IMR-90 (cell line): ENCODE measurements around the gene XPR1.

Source experiments
- CHD1 ChIP-seq: IDR thresholded peaks from 2 replicates; pipeline ENCODE4 v1.6.1; 2012; ENCODE audit warnings: low read depth, low read length, improper control_type of control experiment
- CTCF ChIP-seq: conservative IDR thresholded peaks from 2 replicates; pipeline ENCODE4 v1.5.1; 2012; ENCODE audit warnings: mild to moderate bottlenecking, low read depth, low read length, improper control_type of control experiment
- MAFK ChIP-seq: IDR thresholded peaks from 2 replicates; pipeline ENCODE4 v1.6.1; 2012; ENCODE audit warnings: low read depth, low read length, improper control_type of control experiment
- POLR2A ChIP-seq: IDR thresholded peaks from 2 replicates; pipeline ENCODE4 v1.6.1; 2012; ENCODE audit warnings: mild to moderate bottlenecking, low read depth, low read length
- RAD21 ChIP-seq: IDR thresholded peaks from 2 replicates; pipeline ENCODE4 v1.6.1; 2012; ENCODE audit warnings: low read length, improper control_type of control experiment
- USF2 ChIP-seq: fragments of 150-350 bp; IDR thresholded peaks from 2 replicates; pipeline ENCODE4 v1.6.1; 2017; ENCODE audit warnings: mild to moderate bottlenecking, antibody characterized with exemption, low read length, low read depth
- TF ChIP-seq, protein P1 (sequence below): fragments of 150-350 bp; IDR thresholded peaks from 2 replicates; pipeline ENCODE4 v1.6.1; 2016; ENCODE audit warnings: low read depth, mild to moderate bottlenecking, low read length, moderate library complexity, borderline replicate concordance

DNA sequence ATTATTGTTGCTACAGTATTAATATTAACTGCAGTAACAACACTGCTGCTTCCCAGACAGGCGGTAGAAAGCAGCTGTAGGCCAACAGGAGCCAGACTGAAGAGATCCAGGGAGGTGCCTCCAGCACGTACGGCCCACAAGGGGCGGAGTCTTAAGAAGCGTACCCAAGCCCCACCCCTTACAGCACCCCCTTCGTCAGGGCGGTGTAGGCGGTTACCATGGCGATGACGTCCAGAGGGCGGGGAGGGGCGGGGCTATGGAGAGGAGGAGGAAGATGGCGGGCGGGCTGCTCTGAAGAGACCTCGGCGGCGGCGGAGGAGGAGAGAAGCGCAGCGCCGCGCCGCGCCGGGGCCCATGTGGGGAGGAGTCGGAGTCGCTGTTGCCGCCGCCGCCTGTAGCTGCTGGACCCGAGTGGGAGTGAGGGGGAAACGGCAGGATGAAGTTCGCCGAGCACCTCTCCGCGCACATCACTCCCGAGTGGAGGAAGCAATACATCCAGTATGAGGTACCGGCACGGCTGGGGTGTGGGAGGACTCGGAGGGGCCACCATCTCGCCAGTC is at the start of gene XPR1:
- TF ChIP-seq MAFK (no peak), POLR2A (peak; percentile 74), USF2 (no peak), CTCF (peak; percentile 37), RAD21 (peak; percentile 47), CHD1 (no peak)
- TF ChIP-seq, protein P1, sequence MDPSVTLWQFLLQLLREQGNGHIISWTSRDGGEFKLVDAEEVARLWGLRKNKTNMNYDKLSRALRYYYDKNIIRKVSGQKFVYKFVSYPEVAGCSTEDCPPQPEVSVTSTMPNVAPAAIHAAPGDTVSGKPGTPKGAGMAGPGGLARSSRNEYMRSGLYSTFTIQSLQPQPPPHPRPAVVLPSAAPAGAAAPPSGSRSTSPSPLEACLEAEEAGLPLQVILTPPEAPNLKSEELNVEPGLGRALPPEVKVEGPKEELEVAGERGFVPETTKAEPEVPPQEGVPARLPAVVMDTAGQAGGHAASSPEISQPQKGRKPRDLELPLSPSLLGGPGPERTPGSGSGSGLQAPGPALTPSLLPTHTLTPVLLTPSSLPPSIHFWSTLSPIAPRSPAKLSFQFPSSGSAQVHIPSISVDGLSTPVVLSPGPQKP, result no peak
